Inflammatory macrophage treated with lipopolysaccharide for 1 hour (primary cell): Measurements from ENCODE around the gene MBD3L1.

ENCODE experiments used
- DNase-seq, 2 donors: peaks; one replicate each; pipeline ENCODE4 v3.0.0-alpha.2; 2020 to 2022

Gene MBD3L1

GRCh38 chr19:8881512-8881911 lies 49.3 kb downstream of the MBD3L1 start:
- no peak for DNase-seq

GRCh38 chr19:8884416-8884815 lies 52.2 kb downstream of the MBD3L1 start:
- no peak for DNase-seq

- DNase-seq: no peak
Measured at GRCh38 chr19:8887364-8887763, 55.2 kb downstream of the MBD3L1 start.

DNA sequence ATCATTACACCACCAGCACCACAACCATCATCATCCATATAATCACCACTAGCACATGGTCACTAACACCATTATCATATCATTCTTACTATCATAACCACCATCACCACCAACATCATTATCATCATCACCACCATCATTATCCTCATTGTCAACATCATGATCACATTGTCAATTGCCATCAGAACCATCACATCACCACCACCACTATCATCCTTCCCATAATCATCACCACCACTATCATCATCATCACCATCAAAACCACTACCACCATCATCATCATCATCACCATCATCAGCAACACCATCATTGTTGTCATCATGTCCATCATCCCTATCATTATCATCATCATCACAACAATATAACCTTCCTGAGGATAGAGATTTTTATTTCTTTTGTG lies 58.1 kb downstream of the MBD3L1 start:
- DNase-seq: no peak
